Endometrium (tissue), 2 donors: ENCODE measurements around the gene PLAU.
"Not testable (repeated sequence)": the region's sequence is repeated elsewhere in the genome, so short reads cannot be mapped to it uniquely, and the experiment has no call there.

ENCODE experiments used
- FAIRE-seq: peaks from 2 replicates; lab custom pipeline; 2012; peaks lifted over from hg19 to GRCh38; lab: Jason Lieb, UNC
- donor health status: control.
- donor health status: control.

The PLAU gene

GRCh38 chr10:73953665-73954064 is 42.7 kb downstream of the PLAU start:
- no peak for FAIRE-seq

- FAIRE-seq: no peak
Observed at GRCh38 chr10:73954737-73955136, 43.8 kb downstream of the PLAU start.

- FAIRE-seq: no peak
Observed at GRCh38 chr10:73955719-73956118, 44.8 kb downstream of the PLAU start.

- no peak for FAIRE-seq
Observed at GRCh38 chr10:73956476-73957359, 45.8 kb downstream of the PLAU start.

GRCh38 chr10:73959484-73960243 is 48.7 kb downstream of the PLAU start:
- no peak for FAIRE-seq

- FAIRE-seq: no peak
Observed at GRCh38 chr10:73962386-73962785, 51.5 kb downstream of the PLAU start.

GRCh38 chr10:73963533-73963932 is 52.6 kb downstream of the PLAU start:
- FAIRE-seq: not testable (repeated sequence)

GRCh38 chr10:73964743-73965142 is 53.8 kb downstream of the PLAU start:
- no peak for FAIRE-seq

- FAIRE-seq: not testable (repeated sequence)
Observed at GRCh38 chr10:73965267-73965889, 54.4 kb downstream of the PLAU start.

- FAIRE-seq: peak; percentile 90
Observed at GRCh38 chr10:73965890-73966768, 55.2 kb downstream of the PLAU start.

- FAIRE-seq: no peak
Observed at GRCh38 chr10:73967022-73967429, 56.1 kb downstream of the PLAU start.
